ENCODE results near the gene DHX40. TPM values are rescaled to one million over a fixed set of nuclear protein-coding genes. Genes with fewer than 3 reads are reported as not detected.

The DHX40 gene
- total and polyA plus RNA-seq, 2 of the 8 experiments (the other 6 are each of a cell fraction or from before 2014, with no cell fraction given) = 13.5 to 28.3 TPM

DNA sequence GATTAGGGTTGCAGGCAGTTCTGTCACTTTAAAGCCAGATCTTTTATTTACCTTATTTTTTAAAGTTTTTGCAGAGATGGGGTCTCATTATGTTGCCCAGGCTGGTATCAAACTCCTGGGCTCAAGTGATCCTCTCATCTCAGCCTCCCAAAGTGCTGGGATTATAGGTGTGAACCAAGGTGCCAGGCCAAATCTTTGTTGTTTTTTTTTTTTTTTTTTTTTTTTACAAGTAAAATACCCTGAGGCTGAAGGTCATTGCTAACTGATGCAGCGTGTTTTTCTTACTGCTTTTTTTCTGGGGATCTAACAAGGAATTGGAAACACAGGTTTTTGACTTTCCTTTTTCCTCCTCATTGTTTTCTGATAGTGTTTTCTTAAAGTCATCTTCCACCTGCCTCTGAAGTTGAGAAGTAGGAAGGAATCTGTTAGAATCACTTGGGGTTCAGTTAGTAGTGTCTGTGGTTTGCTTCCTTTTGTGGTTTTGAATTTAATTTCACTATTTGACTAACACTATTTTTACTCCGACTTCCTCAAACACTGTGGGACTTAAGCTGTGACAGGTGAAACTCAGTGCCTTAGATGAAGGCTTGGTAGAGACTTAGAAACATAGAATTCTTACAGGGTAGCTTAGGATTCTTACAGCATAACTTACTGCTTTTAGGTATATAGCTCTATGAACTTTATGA is 76.5 kb downstream of the DHX40 start:
- no peak for TF ChIP-seq BACH1 (IDR thresholded peaks at IDR 0.05; ENCODE audit: low read length)
- no peak for TF ChIP-seq BRCA1 (IDR thresholded peaks at IDR 0.05; ENCODE audit: low read depth, low read length)
- TF ChIP-seq SIN3A (conservative IDR thresholded peaks at IDR 0.05 in 1 of 2, IDR thresholded peaks at IDR 0.05 in 1 of 2; ENCODE audit: low read depth in 1 of 2, low read length in 2 of 2) = no peak
- TF ChIP-seq, protein P1, sequence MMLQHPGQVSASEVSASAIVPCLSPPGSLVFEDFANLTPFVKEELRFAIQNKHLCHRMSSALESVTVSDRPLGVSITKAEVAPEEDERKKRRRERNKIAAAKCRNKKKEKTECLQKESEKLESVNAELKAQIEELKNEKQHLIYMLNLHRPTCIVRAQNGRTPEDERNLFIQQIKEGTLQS (IDR thresholded peaks at IDR 0.05; ENCODE audit: insufficient read depth, low read depth, low read length) = no peak
- TF ChIP-seq KDM4A (IDR thresholded peaks at IDR 0.05; ENCODE audit: low read depth, low read length, severe bottlenecking) = no peak
- TF ChIP-seq BCL11A (IDR thresholded peaks at IDR 0.05; ENCODE audit: low read depth in 2 of 2, low read length in 2 of 2) = no peak
- TF ChIP-seq JUN (IDR thresholded peaks at IDR 0.05; ENCODE audit: low read depth, low read length) = no peak
- Histone ChIP-seq H3K9ac (replicated peaks in 1 of 4; ENCODE audit: extremely low read depth in 1 of 4, low read depth in 3 of 4, low read length in 3 of 4) (no peak overlapping the region), H3K23me2 (ENCODE audit: low read depth, low read length) (no peaks in the 10 kb centered on the region), H2BK12ac (ENCODE audit: low read depth, low read length) (no peak overlapping the region), H2BK20ac (ENCODE audit: low read length) (no peak overlapping the region), H3K56ac (replicated peaks; ENCODE audit: insufficient read length, low read depth, low read length) (no peak overlapping the region), H2BK120ac (replicated peaks; ENCODE audit: low read depth, low read length) (no peak overlapping the region), H3K23ac (ENCODE audit: insufficient read length) (no peak overlapping the region), H4K91ac (replicated peaks; ENCODE audit: insufficient read length, low read length) (no peak overlapping the region), H2BK5ac (ENCODE audit: low read depth, low read length) (no peak overlapping the region), H3K4ac (replicated peaks; ENCODE audit: insufficient read length, low read depth, low read length) (no peak overlapping the region), H4K8ac (ENCODE audit: extremely low read depth, insufficient read depth, low read length) (no peak overlapping the region), H3K4me2 (ENCODE audit: insufficient read depth in 1 of 2, low read depth in 2 of 2, low read length in 2 of 2) (no peak overlapping the region), H2AFZ (ENCODE audit: low read length) (no peak overlapping the region), H3K27me3 (replicated peaks in 1 of 4; ENCODE audit: control insufficient read depth in 3 of 4, extremely low read depth in 1 of 4, insufficient read depth in 3 of 4, low read length in 3 of 4) (no peaks in the 10 kb centered on the region), H3K79me1 (ENCODE audit: low read depth, low read length) (no peaks in the 10 kb centered on the region), H3K9me3 (ENCODE audit: insufficient read depth in 2 of 2, low read depth in 1 of 2, low read length in 1 of 2) (no peaks in the 10 kb centered on the region), H3K4me1 (replicated peaks in 1 of 4; ENCODE audit: control insufficient read depth in 3 of 4, insufficient read depth in 4 of 4, low read length in 3 of 4) (no peaks in the 10 kb centered on the region), H3K36me3 (ENCODE audit: control insufficient read depth in 2 of 4, insufficient read depth in 4 of 4, low read length in 3 of 4) (peaks cover 2 to 26% (median 12%) of the 10 kb centered on the region in 4 experiments; a peak in 4 of 8 replicates), H2BK15ac (ENCODE audit: low read length) (no peak overlapping the region), H3K18ac (ENCODE audit: extremely low read depth, low read length) (no peak overlapping the region), H4K5ac (ENCODE audit: insufficient read length, low read depth, low read length) (no peak overlapping the region), H4K20me1 (replicated peaks in 1 of 2; ENCODE audit: control insufficient read depth in 1 of 2, insufficient read depth in 2 of 2, low read length in 2 of 2) (peaks cover 2 to 5% of the 10 kb centered on the region in 2 experiments), H3K79me2 (ENCODE audit: control insufficient read depth in 1 of 2, insufficient read depth in 2 of 2, low read length in 2 of 2) (peaks cover 4 to 79% of the 10 kb centered on the region in 2 experiments), H3K27ac (ENCODE audit: low read depth, low read length) (no peak overlapping the region), H3K4me3 (ENCODE audit: extremely low read depth in 1 of 4, insufficient read depth in 2 of 4, low read depth in 3 of 4, low read length in 4 of 4) (no peak overlapping the region), H3K14ac (ENCODE audit: insufficient read length) (no peak overlapping the region), H2AK5ac (ENCODE audit: low read depth, low read length) (no peak overlapping the region)
- ChIA-PET CTCF (ENCODE audit: partially characterized antibody) (interaction anchor here (1.1 kb wide), 1 partner anchor 12 kb away, joined by 7 read pairs; no protein-coding TSS in a partner anchor), POLR2A (ENCODE audit: partially characterized antibody) (interaction anchor here (0.7 to 3.5 kb wide), 2 partner anchors 22 to 314 kb away, joined by 4 to 14 read pairs; partner anchors contain the start of gene CLTC)
- DNase-seq (ENCODE audit: low read depth in 1 of 2, low spot score in 2 of 2) (no peak), FAIRE-seq (no peak)
- WGBS, 2 experiments (ENCODE audit: extremely low coverage in 1 of 2, insufficient coverage in 1 of 2, insufficient read length in 1 of 2, insufficient replicate concordance in 2 of 2, low coverage in 1 of 2, low lambda C conversion rate in 2 of 2, missing lambda C conversion rate in 1 of 2) = 100% methylated on average over 2 of the region's 2 CpGs; no CpG with 5 or more reads in 1 of the 2 experiments
